ENCODE measurements around the gene STOML1.
"Not testable (repeated sequence)": the region's sequence is repeated elsewhere in the genome, so short reads cannot be mapped to it uniquely, and the experiment has no call there.

Gene STOML1

DNA sequence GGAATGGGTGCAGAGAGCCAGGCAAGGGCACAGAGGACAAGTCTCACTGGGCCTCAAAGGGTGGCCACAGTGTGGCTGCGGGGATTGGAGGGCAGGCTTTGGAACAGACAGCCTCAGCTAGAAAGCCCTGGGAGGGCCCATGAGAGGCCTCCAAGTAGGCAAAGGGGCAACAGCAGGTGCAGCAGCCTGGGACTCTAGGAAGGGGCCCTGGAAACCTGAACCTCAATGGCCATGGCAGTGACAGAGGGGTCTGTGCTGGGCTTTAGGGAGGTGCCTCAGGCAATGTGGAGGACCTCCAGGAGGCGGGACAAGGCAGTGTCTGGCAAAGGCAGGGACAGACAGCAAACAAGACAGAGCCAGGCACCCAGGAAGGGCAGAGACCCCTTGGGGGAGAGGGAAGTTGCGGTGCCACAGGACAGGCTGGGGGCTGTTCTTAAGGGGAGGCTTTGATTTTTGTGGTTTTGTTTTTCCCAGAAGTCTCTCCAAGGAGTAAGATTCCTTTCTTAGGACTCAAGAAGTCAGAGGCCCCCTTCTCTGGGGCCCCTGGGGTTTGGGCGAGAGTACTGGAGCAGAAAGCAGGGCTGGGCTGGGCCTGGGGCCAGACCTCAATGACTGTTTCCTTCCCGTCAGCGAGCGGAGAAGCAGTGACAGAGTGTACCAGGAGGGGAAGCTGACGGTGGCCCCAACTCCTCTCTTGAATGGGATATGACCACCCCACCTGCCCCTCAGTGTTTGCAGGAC lies 9.7 kb downstream of the STOML1 start:
- peak overlapping the region; percentile 1 to 64 (median 30) for H3K4me3 ChIP-seq (ENCODE audit: low read depth in 1 of 5, low read length in 5 of 5)
- peaks cover 0 to 13% (median 5%) of the 10 kb centered on the region in 5 donors for H3K36me3 ChIP-seq (ENCODE audit: control insufficient read depth in 5 of 5, insufficient read depth in 5 of 5, low read length in 5 of 5)
- H3K9me3 ChIP-seq (ENCODE audit: control insufficient read depth in 5 of 5, low read length in 5 of 5), result no peaks in the 10 kb centered on the region
- no peaks in the 10 kb centered on the region for H3K27me3 ChIP-seq (ENCODE audit: control insufficient read depth in 5 of 5, insufficient read depth in 4 of 5, low read length in 5 of 5)
- H3K9ac ChIP-seq (ENCODE audit: low read length in 5 of 5), result peak overlapping the region; percentile 79 to 95 (median 88)
- peaks cover 31 to 63% (median 55%) of the 10 kb centered on the region in 5 donors for H3K4me1 ChIP-seq (ENCODE audit: control insufficient read depth in 5 of 5, insufficient read depth in 5 of 5, low read length in 5 of 5)
- peak overlapping the region; percentile 91 for H3K27ac ChIP-seq (ENCODE audit: low read depth, low read length)

- H3K27ac ChIP-seq (ENCODE audit: low read depth, low read length), result peak overlapping the region; percentile 91
- peaks cover 0 to 10% (median 1%) of the 10 kb centered on the region in 5 donors for H3K36me3 ChIP-seq (ENCODE audit: control insufficient read depth in 5 of 5, insufficient read depth in 5 of 5, low read length in 5 of 5)
- peak overlapping the region; percentile 79 to 95 (median 88) for H3K9ac ChIP-seq (ENCODE audit: low read length in 5 of 5)
- H3K4me1 ChIP-seq (ENCODE audit: control insufficient read depth in 5 of 5, insufficient read depth in 5 of 5, low read length in 5 of 5), result peaks cover 26 to 57% (median 49%) of the 10 kb centered on the region in 5 donors
- no peaks in the 10 kb centered on the region for H3K27me3 ChIP-seq (ENCODE audit: control insufficient read depth in 5 of 5, insufficient read depth in 4 of 5, low read length in 5 of 5)
- peak overlapping the region; percentile 1 to 64 (median 30) for H3K4me3 ChIP-seq (ENCODE audit: low read depth in 1 of 5, low read length in 5 of 5)
- H3K9me3 ChIP-seq (ENCODE audit: control insufficient read depth in 5 of 5, low read length in 5 of 5), result no peaks in the 10 kb centered on the region
Measured at GRCh38 chr15:73981761-73982221, 10.3 kb downstream of the STOML1 start.

DNA sequence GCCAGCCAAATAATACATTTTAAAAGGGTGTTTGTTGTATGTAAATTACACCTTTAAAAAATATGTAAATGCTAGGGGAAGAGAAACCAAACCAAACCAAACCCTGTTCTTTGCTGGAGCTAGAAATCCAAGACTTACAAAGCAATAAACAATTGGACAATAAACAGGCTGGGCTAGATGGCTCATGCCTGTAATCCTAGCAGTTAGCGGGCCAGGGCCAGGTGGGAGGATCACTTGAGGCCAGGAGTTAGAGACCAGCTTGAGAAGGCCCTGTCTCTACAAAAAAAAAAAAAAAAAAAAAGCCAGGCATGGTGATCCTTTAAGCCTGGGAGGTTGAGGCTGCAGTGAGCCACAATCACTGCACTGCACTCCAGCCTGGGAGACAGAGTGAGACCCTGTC lies 12.5 kb downstream of the STOML1 start:
- no peak overlapping the region for H3K4me3 ChIP-seq (ENCODE audit: low read depth in 1 of 5, low read length in 5 of 5)
- H3K27ac ChIP-seq (ENCODE audit: low read depth, low read length), result no peak overlapping the region
- H3K9ac ChIP-seq (ENCODE audit: low read length in 5 of 5), result no peak overlapping the region
- H3K4me1 ChIP-seq (ENCODE audit: control insufficient read depth in 5 of 5, insufficient read depth in 5 of 5, low read length in 5 of 5), result peaks cover 21 to 35% (median 34%) of the 10 kb centered on the region in 5 donors
- peaks cover 0 to 3% (median 0%) of the 10 kb centered on the region in 5 donors for H3K27me3 ChIP-seq (ENCODE audit: control insufficient read depth in 5 of 5, insufficient read depth in 4 of 5, low read length in 5 of 5)
- H3K9me3 ChIP-seq (ENCODE audit: control insufficient read depth in 5 of 5, low read length in 5 of 5), result no peaks in the 10 kb centered on the region
- peaks cover 0 to 4% (median 0%) of the 10 kb centered on the region in 5 donors for H3K36me3 ChIP-seq (ENCODE audit: control insufficient read depth in 5 of 5, insufficient read depth in 5 of 5, low read length in 5 of 5)

GRCh38 chr15:73978896-73979295 lies 13.2 kb downstream of the STOML1 start:
- no peak overlapping the region for H3K27ac ChIP-seq (ENCODE audit: low read depth, low read length)
- no peak overlapping the region for H3K4me3 ChIP-seq (ENCODE audit: low read depth in 1 of 5, low read length in 5 of 5)
- H3K27me3 ChIP-seq (ENCODE audit: control insufficient read depth in 5 of 5, insufficient read depth in 4 of 5, low read length in 5 of 5), result peaks cover 0 to 5% (median 0%) of the 10 kb centered on the region in 5 donors
- H3K36me3 ChIP-seq (ENCODE audit: control insufficient read depth in 5 of 5, insufficient read depth in 5 of 5, low read length in 5 of 5), result no peaks in the 10 kb centered on the region
- no peaks in the 10 kb centered on the region for H3K9me3 ChIP-seq (ENCODE audit: control insufficient read depth in 5 of 5, low read length in 5 of 5)
- H3K9ac ChIP-seq (ENCODE audit: low read length in 5 of 5), result no peak overlapping the region
- H3K4me1 ChIP-seq (ENCODE audit: control insufficient read depth in 5 of 5, insufficient read depth in 5 of 5, low read length in 5 of 5), result peaks cover 16 to 28% (median 26%) of the 10 kb centered on the region in 5 donors

DNA sequence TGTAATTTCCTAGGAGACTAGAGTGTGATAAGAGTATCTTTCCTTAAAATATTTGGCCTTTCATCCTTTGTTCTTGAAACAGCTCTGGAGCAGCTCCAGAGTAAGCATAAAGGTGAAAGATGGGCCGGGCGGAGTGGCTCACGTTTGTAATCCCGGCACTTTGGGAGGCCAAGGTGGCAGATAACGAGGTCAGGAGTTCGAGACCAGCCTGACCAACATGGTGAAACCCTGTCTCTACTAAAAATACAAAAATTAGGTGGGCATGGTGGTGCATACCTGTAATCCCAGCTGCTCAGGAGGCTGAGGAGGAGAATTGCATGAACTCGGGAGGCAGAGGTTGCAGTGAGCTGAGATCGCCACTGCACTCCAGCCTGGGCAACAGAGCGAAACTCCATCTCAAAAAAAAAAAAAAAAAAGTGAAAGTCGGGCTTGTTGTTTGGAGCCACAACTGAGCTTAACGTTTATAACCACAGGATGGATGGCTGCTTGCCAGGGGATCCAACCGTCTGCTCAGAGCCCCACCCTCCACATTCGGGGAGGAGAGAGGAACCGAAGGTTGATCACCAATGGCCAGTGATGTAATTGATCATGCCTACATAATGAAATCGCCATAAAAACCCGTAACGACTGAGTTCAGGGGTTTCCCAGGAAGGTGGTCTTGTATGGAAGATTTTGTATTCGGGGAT lies 16.5 kb downstream of the STOML1 start:
- H3K4me1 ChIP-seq (ENCODE audit: control insufficient read depth in 5 of 5, insufficient read depth in 5 of 5, low read length in 5 of 5); H3K9ac ChIP-seq (ENCODE audit: low read length in 5 of 5); H3K9me3 ChIP-seq (ENCODE audit: control insufficient read depth in 5 of 5, low read length in 5 of 5); H3K27ac ChIP-seq (ENCODE audit: low read depth, low read length); H3K36me3 ChIP-seq (ENCODE audit: control insufficient read depth in 5 of 5, insufficient read depth in 5 of 5, low read length in 5 of 5); H3K27me3 ChIP-seq (ENCODE audit: control insufficient read depth in 5 of 5, insufficient read depth in 4 of 5, low read length in 5 of 5); H3K4me3 ChIP-seq (ENCODE audit: low read depth in 1 of 5, low read length in 5 of 5): not testable (repeated sequence)

- H3K4me3 ChIP-seq (ENCODE audit: low read depth in 1 of 5, low read length in 5 of 5), result peak overlapping the region in 1 of 5 donors; percentile 53
- H3K9me3 ChIP-seq (ENCODE audit: control insufficient read depth in 5 of 5, low read length in 5 of 5); H3K9ac ChIP-seq (ENCODE audit: low read length in 5 of 5); H3K27me3 ChIP-seq (ENCODE audit: control insufficient read depth in 5 of 5, insufficient read depth in 4 of 5, low read length in 5 of 5); H3K4me1 ChIP-seq (ENCODE audit: control insufficient read depth in 5 of 5, insufficient read depth in 5 of 5, low read length in 5 of 5); H3K36me3 ChIP-seq (ENCODE audit: control insufficient read depth in 5 of 5, insufficient read depth in 5 of 5, low read length in 5 of 5); H3K27ac ChIP-seq (ENCODE audit: low read depth, low read length): not testable (repeated sequence)
Measured at GRCh38 chr15:73973683-73974200, 18.4 kb downstream of the STOML1 start.

GRCh38 chr15:73972984-73973682 lies 19.0 kb downstream of the STOML1 start:
- Histone ChIP-seq H3K9me3 (ENCODE audit: control insufficient read depth in 5 of 5, low read length in 5 of 5) (no peaks in the 10 kb centered on the region), H3K9ac (ENCODE audit: low read length in 5 of 5) (peak overlapping the region in 3 of 5 donors; percentile 19 to 53 (median 53)), H3K27me3 (ENCODE audit: control insufficient read depth in 5 of 5, insufficient read depth in 4 of 5, low read length in 5 of 5) (peaks cover 0 to 5% (median 0%) of the 10 kb centered on the region in 5 donors), H3K27ac (ENCODE audit: low read depth, low read length) (no peak overlapping the region), H3K4me3 (ENCODE audit: low read depth in 1 of 5, low read length in 5 of 5) (peak overlapping the region; percentile 44 to 63 (median 49)), H3K36me3 (ENCODE audit: control insufficient read depth in 5 of 5, insufficient read depth in 5 of 5, low read length in 5 of 5) (no peaks in the 10 kb centered on the region), H3K4me1 (ENCODE audit: control insufficient read depth in 5 of 5, insufficient read depth in 5 of 5, low read length in 5 of 5) (peaks cover 0 to 10% (median 9%) of the 10 kb centered on the region in 5 donors)

DNA sequence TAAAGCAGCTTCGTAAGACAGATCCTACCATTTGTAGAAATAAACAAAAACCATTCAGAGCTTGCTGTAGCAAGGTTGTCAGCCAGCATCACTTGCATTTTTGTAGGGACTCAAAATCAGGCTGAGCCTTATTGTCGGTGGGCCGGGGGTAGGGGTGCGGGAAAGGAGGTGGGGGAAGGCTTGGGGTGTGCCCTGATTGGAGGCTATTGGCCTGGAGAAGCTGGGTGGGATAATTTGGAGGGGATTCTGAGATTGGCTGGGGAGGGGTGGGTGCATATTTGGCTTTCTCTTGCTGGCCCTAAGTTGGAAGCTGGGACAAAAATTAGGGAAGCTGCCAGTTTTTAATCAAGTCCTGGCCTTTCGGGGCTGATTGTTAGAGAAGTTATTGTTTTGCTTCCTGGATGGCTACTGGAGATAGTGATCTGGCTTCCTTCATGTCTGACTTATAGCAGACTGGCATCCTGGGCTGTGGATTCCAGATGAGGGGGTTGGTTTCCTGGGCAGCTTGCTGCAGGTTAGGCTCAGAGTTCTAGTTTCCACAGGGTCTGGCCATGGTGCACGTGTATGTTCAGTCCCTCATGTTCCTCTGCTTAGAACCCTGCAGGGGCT lies 22.8 kb downstream of the STOML1 start:
- H3K27ac ChIP-seq (ENCODE audit: low read depth, low read length), result no peak overlapping the region
- peaks cover 0 to 5% (median 0%) of the 10 kb centered on the region in 5 donors for H3K27me3 ChIP-seq (ENCODE audit: control insufficient read depth in 5 of 5, insufficient read depth in 4 of 5, low read length in 5 of 5)
- H3K4me3 ChIP-seq (ENCODE audit: low read depth in 1 of 5, low read length in 5 of 5), result no peak overlapping the region
- H3K36me3 ChIP-seq (ENCODE audit: control insufficient read depth in 5 of 5, insufficient read depth in 5 of 5, low read length in 5 of 5), result no peaks in the 10 kb centered on the region
- H3K9ac ChIP-seq (ENCODE audit: low read length in 5 of 5), result no peak overlapping the region
- H3K9me3 ChIP-seq (ENCODE audit: control insufficient read depth in 5 of 5, low read length in 5 of 5), result no peaks in the 10 kb centered on the region
- H3K4me1 ChIP-seq (ENCODE audit: control insufficient read depth in 5 of 5, insufficient read depth in 5 of 5, low read length in 5 of 5), result peaks cover 0 to 19% (median 15%) of the 10 kb centered on the region in 5 donors

DNA sequence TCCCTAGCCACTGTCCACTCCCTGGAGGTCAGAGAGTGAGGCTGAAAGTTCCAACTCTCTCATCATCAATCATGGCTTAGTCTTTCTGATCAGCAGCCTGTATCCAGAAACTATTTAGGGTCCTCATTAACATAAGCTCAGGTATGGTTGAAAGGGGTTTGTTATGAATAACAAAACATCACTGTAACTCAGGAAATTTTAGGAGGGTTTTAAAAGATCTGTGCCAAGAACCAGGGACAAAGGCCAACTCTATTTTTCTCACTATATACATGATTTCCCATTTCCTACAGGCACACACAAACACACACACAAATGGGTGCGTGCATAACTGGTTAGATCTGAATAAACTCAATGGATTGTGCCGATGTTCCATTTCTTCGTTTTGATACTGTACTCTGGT lies 23.6 kb downstream of the STOML1 start:
- peaks cover 0 to 5% (median 0%) of the 10 kb centered on the region in 5 donors for H3K27me3 ChIP-seq (ENCODE audit: control insufficient read depth in 5 of 5, insufficient read depth in 4 of 5, low read length in 5 of 5)
- H3K27ac ChIP-seq (ENCODE audit: low read depth, low read length), result no peak overlapping the region
- H3K4me3 ChIP-seq (ENCODE audit: low read depth in 1 of 5, low read length in 5 of 5), result no peak overlapping the region
- H3K36me3 ChIP-seq (ENCODE audit: control insufficient read depth in 5 of 5, insufficient read depth in 5 of 5, low read length in 5 of 5), result no peaks in the 10 kb centered on the region
- H3K9ac ChIP-seq (ENCODE audit: low read length in 5 of 5), result no peak overlapping the region
- no peaks in the 10 kb centered on the region for H3K9me3 ChIP-seq (ENCODE audit: control insufficient read depth in 5 of 5, low read length in 5 of 5)
- H3K4me1 ChIP-seq (ENCODE audit: control insufficient read depth in 5 of 5, insufficient read depth in 5 of 5, low read length in 5 of 5), result peaks cover 0 to 19% (median 15%) of the 10 kb centered on the region in 5 donors

Data from subcutaneous abdominal adipose tissue (tissue), 5 donors.